Left cardiac atrium (tissue), 4 donors: ENCODE data around the gene COPB1. TPM values are rescaled to one million over a fixed set of nuclear protein-coding genes. Genes with fewer than 3 reads are reported as not detected.
"Not testable (repeated sequence)": the region's sequence is repeated elsewhere in the genome, so short reads cannot be mapped to it uniquely, and the experiment has no call there.

Source experiments
- ATAC-seq, 2 donors: fragments of 200-7000 bp; cut with Tn5 transposase; one replicate each; pipeline ENCODE4 v1.9.1; 2020; ENCODE audit warnings: mild to moderate bottlenecking in 2 of 2, moderate library complexity in 2 of 2
- DNase-seq: peaks from one replicate; pipeline ENCODE4 v3.0.0-alpha.2; 2020
- intact Hi-C, 2 donors: fragments of 100-400 bp; cut with DNase I; formaldehyde crosslinking; loops; one replicate each; pipeline versions ENCODE4 v1.14.1 to v1.15.1; 2022 to 2023
- long read RNA-seq: library from polyadenylated mRNA; unstranded; transcript quantifications from one replicate; pipeline ENCODE4 v2.0.0, GENCODE V29; 2021
- total RNA-seq, 2 donors: library from RNA; stranded (reverse); fragmentation: NEBNext Ultra II Directional; extraction: Animal tissue kit (Norgen Biotek cat#: 25700); gene quantifications; one replicate each; pipeline ENCODE4 v1.2.1, GENCODE V29; 2021
- donor health status: DM: no; HTN: yes; CAD: no.
- donor health status: DM: no; HTN: yes; CAD: no; lungs with severe emphysema.
- donor health status: DM: yes; HTN: yes; CAD: no.
- donor health status: Dilated cardiomyopathy.

The COPB1 gene
- total RNA-seq, result 10 to 100 TPM; 53.3 to 64.2 TPM
- long read RNA-seq, transcript COPB1-202 (22 exons, 3,382 nt), result major isoform, 22 of 67 reads
- long read RNA-seq, partial matches to known transcripts, result 26 of 67 reads
- long read RNA-seq, other reads (novel, unspliced or antisense), result 17 of 67 reads

- DNase-seq (peak; percentile 93), ATAC-seq (peak; percentile 99)
- intact Hi-C loops, result no loop called here
Observed at GRCh38 chr11:14499560-14500180, at the start of gene COPB1. TSS of gene COPB1 (minus strand) at chr11:14499811. CDS start at chr11:14498928, 883 bp downstream.

DNA sequence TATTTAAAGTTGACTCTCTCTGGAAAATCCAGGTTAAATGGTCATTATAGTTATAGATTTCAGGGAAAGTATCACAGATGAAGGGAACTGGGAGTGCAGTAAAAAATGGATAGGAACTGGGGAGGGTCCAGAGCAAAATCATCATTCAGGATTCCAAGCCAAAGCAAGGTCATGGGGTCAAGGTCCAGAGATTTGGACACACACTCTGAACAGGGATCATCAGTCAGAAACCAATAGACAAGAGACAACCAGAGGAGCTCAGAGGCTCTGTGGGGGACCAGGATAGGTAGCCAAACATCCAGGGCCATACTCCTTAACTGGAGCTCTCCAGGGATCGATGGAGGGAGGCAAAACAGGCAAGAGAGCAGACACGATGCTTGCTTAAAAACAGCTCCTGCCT is 47.8 kb upstream of the COPB1 start:
- no peak for ATAC-seq
- DNase-seq, result no peak
- intact Hi-C loops, result loop anchor here in 1 of 2 donors (10.0 kb wide), 1 partner anchor 527 kb away; the partner anchor contains the start of gene CALCB

DNA sequence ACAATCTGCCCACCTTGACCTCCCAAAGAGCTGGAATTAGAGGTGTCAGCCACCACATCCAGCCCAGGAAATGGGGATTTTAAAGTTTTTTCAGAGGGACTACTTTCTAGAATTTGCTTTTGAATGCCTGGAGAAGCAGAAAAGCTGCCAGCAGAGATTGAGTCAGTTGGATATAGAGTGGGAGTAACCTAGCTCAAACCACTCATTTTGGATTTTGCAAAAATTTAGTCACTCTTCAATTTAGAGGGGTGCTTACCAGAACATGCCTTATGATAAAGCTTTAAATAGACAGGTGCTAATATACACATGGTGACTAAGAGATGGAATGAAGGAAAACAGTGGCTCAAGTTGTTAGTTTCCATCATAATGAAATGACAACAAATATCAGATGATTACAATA is 47.1 kb upstream of the COPB1 start:
- ATAC-seq (peak in 1 of 2 donors; percentile 34), DNase-seq (no peak)
- intact Hi-C loops, result loop anchor here in 1 of 2 donors (10.0 kb wide), 1 partner anchor 528 kb away; the partner anchor contains the start of gene CALCB

GRCh38 chr11:14544611-14545010 is 45.0 kb upstream of the COPB1 start:
- intact Hi-C loops, result loop anchor here in 1 of 2 donors (5.0 to 10.0 kb wide), 2 partner anchors 98 to 530 kb away; partner anchors contain the start of genes CALCB and PDE3B
- DNase-seq (no peak), ATAC-seq (no peak)

DNA sequence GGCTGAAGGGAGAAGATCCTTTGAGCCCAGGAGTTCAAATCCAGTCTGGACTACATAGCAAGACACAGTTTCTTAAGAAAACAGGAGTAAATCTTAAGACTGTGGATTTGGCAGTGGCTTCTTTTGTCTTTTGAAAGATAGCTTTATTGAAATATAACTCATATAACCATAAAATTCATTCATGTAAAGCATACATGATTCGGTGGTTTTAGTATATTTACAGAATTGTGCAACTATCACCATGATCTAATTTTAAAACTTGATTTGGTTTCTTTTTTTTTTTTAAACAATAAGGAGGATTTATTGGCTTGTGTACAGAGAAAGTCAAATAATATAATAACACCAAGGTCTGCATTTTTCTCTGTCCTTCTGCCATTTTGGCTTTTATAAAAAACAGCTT is 43.6 kb upstream of the COPB1 start:
- ATAC-seq (no peak), DNase-seq (no peak)
- intact Hi-C loops, result loop anchor here in 1 of 2 donors (5.0 to 10.0 kb wide), 2 partner anchors 99 to 532 kb away; partner anchors contain the start of genes CALCB and PDE3B

GRCh38 chr11:14542324-14542723 is 42.7 kb upstream of the COPB1 start:
- intact Hi-C loops, result loop anchor here in 1 of 2 donors (5.0 to 10.0 kb wide), 2 partner anchors 100 to 532 kb away; partner anchors contain the start of genes CALCB and PDE3B
- DNase-seq (no peak), ATAC-seq (no peak)

GRCh38 chr11:14541192-14541947 is 41.8 kb upstream of the COPB1 start:
- DNase-seq (peak; percentile 40), ATAC-seq (peak; percentile 72 to 80)
- intact Hi-C loops, result loop anchor here in 1 of 2 donors (5.0 to 10.0 kb wide), 2 partner anchors 101 to 533 kb away; partner anchors contain the start of genes CALCB and PDE3B

GRCh38 chr11:14539982-14540421 is 40.4 kb upstream of the COPB1 start:
- peak; percentile 47 to 75 for ATAC-seq
- intact Hi-C loops, result loop anchor here (5.0 to 10.0 kb wide), 5 partner anchors 102 to 535 kb away; partner anchors contain the start of genes CALCB (in 1 of the 2) and PDE3B (in 1 of the 2)
- no peak for DNase-seq

DNA sequence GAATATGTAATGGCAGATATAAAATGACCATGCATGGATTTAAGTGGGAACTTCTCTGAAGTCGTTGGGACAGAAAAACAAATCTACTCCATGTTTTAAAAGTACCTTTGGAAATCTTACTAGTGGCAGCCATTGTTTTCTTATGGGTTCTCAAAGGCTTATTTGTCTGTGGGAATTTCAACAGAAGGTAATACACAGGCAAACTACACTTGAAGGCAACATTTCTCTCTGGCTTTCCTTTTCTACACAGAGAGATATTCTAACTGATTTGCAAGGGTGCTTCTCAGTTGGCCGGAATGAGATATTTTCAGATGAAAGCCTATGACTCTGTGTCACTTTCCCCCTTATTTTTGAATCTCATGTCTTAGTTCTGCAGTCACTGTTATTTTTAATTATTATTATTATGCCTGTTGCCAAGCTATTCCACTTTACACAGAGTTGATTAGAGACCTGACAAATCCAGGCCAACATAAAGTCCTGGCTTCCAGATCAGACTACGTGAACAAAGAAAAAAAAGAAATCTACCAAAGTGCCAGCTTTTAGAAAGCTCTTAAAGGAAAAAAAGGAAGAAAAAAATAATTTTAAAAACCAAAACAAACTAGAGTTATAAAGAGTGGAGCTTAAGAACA is 39.4 kb upstream of the COPB1 start:
- ATAC-seq (peak in 1 of 2 donors; percentile 15), DNase-seq (no peak)
- intact Hi-C loops, result loop anchor here (5.0 to 10.0 kb wide), 3 partner anchors 236 to 368 kb away; no protein-coding TSS in a partner anchor

DNA sequence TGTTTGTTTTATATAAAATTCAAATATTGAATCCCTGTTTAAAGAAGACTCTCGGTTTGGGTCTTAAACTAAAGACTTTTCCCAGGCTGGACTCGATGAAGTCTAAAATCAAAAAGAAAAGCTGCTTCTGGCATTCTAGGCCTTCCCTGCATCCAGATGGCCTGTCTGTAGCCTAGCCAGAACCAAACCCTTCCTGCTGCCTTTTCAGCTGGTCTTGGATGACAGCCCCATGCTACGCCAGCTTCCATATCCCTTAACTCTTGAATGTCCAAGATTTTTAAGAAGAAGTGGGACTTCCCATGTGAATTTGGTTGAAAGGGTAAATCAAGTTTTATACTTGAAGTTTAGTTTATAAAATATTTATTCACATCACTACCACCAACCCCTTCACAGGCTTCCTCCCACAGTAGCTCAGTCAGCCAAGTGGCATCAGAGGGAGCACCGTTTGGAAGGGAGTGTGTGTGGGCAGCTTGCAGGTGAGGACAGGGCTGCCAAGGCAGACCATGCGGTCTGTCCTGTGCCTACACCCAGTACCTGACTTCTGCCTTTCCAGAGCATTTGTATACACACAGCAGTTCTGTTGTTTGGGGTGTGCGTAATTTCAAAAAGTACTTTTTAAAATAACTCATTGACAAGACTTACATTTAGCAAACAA is 38.8 kb upstream of the COPB1 start:
- DNase-seq, result peak; percentile 53
- intact Hi-C loops, result loop anchor here (5.0 to 10.0 kb wide), 3 partner anchors 236 to 369 kb away; no protein-coding TSS in a partner anchor
- peak in 1 of 2 donors; percentile 71 for ATAC-seq

DNA sequence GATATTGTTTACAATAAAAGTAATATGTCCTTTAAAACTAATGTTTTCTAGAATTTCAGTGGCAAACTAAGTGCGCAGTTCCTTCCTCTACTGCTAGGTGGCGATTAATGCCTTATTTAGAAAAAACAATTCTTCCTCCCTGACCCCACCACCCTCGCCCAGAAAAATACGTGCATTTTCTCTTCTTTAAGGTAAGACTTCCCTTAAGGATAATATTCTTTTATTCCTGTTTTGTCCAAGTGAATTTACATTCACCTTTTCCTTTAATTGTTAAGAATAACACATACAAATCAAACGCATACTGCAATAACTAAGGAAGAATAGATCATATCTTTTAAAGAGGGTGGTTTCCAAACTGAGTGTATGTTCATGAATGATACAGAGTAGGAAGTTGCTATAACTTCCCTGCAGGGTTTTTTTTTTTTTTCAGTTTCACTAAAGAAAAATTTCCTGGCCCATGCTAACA is 37.6 kb upstream of the COPB1 start:
- DNase-seq (no peak), ATAC-seq (no peak)
- intact Hi-C loops, result loop anchor here (5.0 to 10.0 kb wide), 3 partner anchors 238 to 370 kb away; no protein-coding TSS in a partner anchor

GRCh38 chr11:14535166-14535565 is 35.6 kb upstream of the COPB1 start:
- not testable (repeated sequence) for ATAC-seq, DNase-seq
- intact Hi-C loops, result loop anchor here (5.0 to 10.0 kb wide), 3 partner anchors 240 to 372 kb away; no protein-coding TSS in a partner anchor

DNA sequence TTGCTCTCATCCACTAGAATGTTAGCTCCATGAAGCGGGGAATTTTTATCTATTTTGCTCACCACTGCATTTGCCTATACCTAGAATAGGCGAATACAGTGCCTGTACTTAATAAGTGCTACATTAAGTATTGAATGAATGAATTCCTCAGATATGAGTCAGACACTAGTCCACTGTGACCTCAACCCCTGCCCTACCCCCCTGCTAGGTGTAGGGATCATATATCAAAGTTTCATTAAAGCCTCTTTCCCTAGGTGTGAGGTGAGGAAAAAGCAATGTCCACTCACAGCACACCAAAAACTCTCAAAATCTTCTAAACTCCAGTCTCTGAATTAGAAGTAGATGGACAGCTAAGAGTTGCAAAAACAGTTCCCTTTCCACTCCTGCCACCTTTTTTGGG is 30.3 kb upstream of the COPB1 start:
- no peak for DNase-seq
- intact Hi-C loops, result loop anchor here (10.0 kb wide), 2 partner anchors 245 to 375 kb away; no protein-coding TSS in a partner anchor
- ATAC-seq, result no peak

GRCh38 chr11:14529321-14529720 is 29.7 kb upstream of the COPB1 start:
- no peak for ATAC-seq
- intact Hi-C loops, result no loop called here
- DNase-seq, result no peak

- intact Hi-C loops, result loop anchor here in 1 of 2 donors (5.0 kb wide), 1 partner anchor 370 kb away; the partner anchor contains the start of gene CYP2R1
- ATAC-seq (no peak), DNase-seq (no peak)
Observed at GRCh38 chr11:14522801-14523200, 23.2 kb upstream of the COPB1 start.

GRCh38 chr11:14522245-14522644 is 22.6 kb upstream of the COPB1 start:
- no peak for ATAC-seq
- intact Hi-C loops, result loop anchor here in 1 of 2 donors (5.0 kb wide), 1 partner anchor 370 kb away; the partner anchor contains the start of gene CYP2R1
- no peak for DNase-seq

DNA sequence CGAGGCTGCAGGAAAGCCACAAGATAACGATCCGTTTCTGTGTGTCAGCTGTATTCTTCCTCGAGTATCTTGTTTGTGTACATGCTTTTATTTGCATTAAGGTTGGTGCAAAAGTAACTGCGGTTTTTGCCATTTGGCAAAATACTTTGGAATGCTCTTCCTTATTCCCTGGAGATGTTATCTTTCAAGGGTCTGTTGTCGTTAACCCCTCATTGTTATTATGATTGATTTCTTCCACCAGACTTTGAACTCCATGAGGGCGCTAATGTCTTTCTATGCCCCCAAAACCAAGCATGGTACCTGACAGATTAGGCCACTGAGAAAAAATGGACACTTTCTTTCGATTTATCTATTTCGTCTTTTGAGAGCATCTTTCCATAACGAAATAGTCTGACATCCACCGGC is 21.1 kb upstream of the COPB1 start:
- ATAC-seq, result no peak
- intact Hi-C loops, result loop anchor here in 1 of 2 donors (5.0 kb wide), 1 partner anchor 372 kb away; the partner anchor contains the start of gene CYP2R1
- no peak for DNase-seq
